ENCODE data around the gene TMEM250. TPM values are rescaled to one million over a fixed set of nuclear protein-coding genes. Genes with fewer than 3 reads are reported as not detected.

Gene TMEM250
- total RNA-seq, 4 donors from 2014 or later = 34.7 to 75.0 (median 69.2) TPM

GRCh38 chr9:136131629-136132511 is 13.2 kb upstream of the TMEM250 start:
- no peak for TF ChIP-seq POLR2A (IDR thresholded peaks at IDR 0.05)
- no peak for TF ChIP-seq CTCF (IDR thresholded peaks at IDR 0.05)
- Histone ChIP-seq H3K9me3 (no peaks in the 10 kb centered on the region), H3K27me3 (peaks cover 0 to 21% of the 10 kb centered on the region in 2 donors), H3K27ac (no peak overlapping the region), H3K4me1 (peaks cover 0 to 7% (median 2%) of the 10 kb centered on the region in 4 donors), H3K36me3 (no peaks in the 10 kb centered on the region), H3K4me3 (no peak overlapping the region)
- DNase-seq = no peak

GRCh38 chr9:136129176-136129575 is 10.5 kb upstream of the TMEM250 start:
- peaks cover 0 to 21% of the 10 kb centered on the region in 2 donors for H3K27me3 ChIP-seq
- H3K4me1 ChIP-seq = peaks cover 0 to 7% (median 2%) of the 10 kb centered on the region in 4 donors
- H3K36me3 ChIP-seq = no peaks in the 10 kb centered on the region
- no peak overlapping the region for H3K27ac ChIP-seq
- H3K4me3 ChIP-seq = no peak overlapping the region
- H3K9me3 ChIP-seq = no peaks in the 10 kb centered on the region
- TF ChIP-seq CTCF (IDR thresholded peaks at IDR 0.05) = no peak
- TF ChIP-seq POLR2A (IDR thresholded peaks at IDR 0.05) = no peak
- DNase-seq = no peak

GRCh38 chr9:136128436-136128835 is 9.8 kb upstream of the TMEM250 start:
- Histone ChIP-seq H3K27ac (no peak overlapping the region), H3K4me3 (no peak overlapping the region), H3K9me3 (no peaks in the 10 kb centered on the region), H3K4me1 (peaks cover 0 to 4% (median 2%) of the 10 kb centered on the region in 4 donors), H3K36me3 (no peaks in the 10 kb centered on the region), H3K27me3 (peaks cover 0 to 14% of the 10 kb centered on the region in 2 donors)
- TF ChIP-seq CTCF (IDR thresholded peaks at IDR 0.05) (no peak), POLR2A (IDR thresholded peaks at IDR 0.05) (no peak)
- DNase-seq = no peak

GRCh38 chr9:136127313-136127712 is 8.6 kb upstream of the TMEM250 start:
- H3K27me3 ChIP-seq = peaks cover 0 to 6% of the 10 kb centered on the region in 2 donors
- no peak overlapping the region for H3K27ac ChIP-seq
- peaks cover 0 to 6% (median 2%) of the 10 kb centered on the region in 4 donors for H3K4me1 ChIP-seq
- no peak overlapping the region for H3K4me3 ChIP-seq
- TF ChIP-seq POLR2A (IDR thresholded peaks at IDR 0.05) (no peak), CTCF (IDR thresholded peaks at IDR 0.05) (no peak)
- H3K36me3 ChIP-seq = no peaks in the 10 kb centered on the region
- no peak for DNase-seq
- no peaks in the 10 kb centered on the region for H3K9me3 ChIP-seq

GRCh38 chr9:136124976-136125692 is 6.5 kb upstream of the TMEM250 start:
- no peak overlapping the region for H3K27ac ChIP-seq
- peaks cover 0 to 11% (median 3%) of the 10 kb centered on the region in 4 donors for H3K4me1 ChIP-seq
- no peaks in the 10 kb centered on the region for H3K27me3 ChIP-seq
- no peaks in the 10 kb centered on the region for H3K9me3 ChIP-seq
- H3K36me3 ChIP-seq = no peaks in the 10 kb centered on the region
- DNase-seq = no peak
- H3K4me3 ChIP-seq = no peak overlapping the region
- TF ChIP-seq POLR2A (IDR thresholded peaks at IDR 0.05) = no peak
- no peak for TF ChIP-seq CTCF (IDR thresholded peaks at IDR 0.05)
